Neural progenitor cell (in vitro differentiated cells): ENCODE data around the gene CD19. TPM values are rescaled to one million over a fixed set of nuclear protein-coding genes. Genes with fewer than 3 reads are reported as not detected.

Source experiments
- DNase-seq: peaks from one replicate; pipeline ENCODE4 v3.0.0-alpha.2; 2016; ENCODE audit warnings: low spot score
- H2AFZ ChIP-seq: fragments of 200-600 bp; sonication (generic); replicated peaks from 2 replicates; pipeline ENCODE4 v1.6.1; 2016; ENCODE audit warnings: antibody characterized with exemption
- H3F3A ChIP-seq: fragments of 200-600 bp; sonication (generic); 2 replicates; pipeline ENCODE4 v1.6.1; 2016; ENCODE audit warnings: antibody characterized with exemption, low read depth
- H3K27ac ChIP-seq: fragments of 200-600 bp; sonication (generic); 2 replicates; pipeline ENCODE4 v1.5.1; 2016; ENCODE audit warnings: mild to moderate bottlenecking
- H3K27me3 ChIP-seq: fragments of 200-600 bp; sonication (generic); 2 replicates; pipeline ENCODE4 v1.6.1; 2016; ENCODE audit warnings: mild to moderate bottlenecking, moderate library complexity
- H3K36me3 ChIP-seq: fragments of 200-600 bp; sonication (generic); 2 replicates; pipeline ENCODE4 v1.5.1; 2016
- H3K4me1 ChIP-seq: fragments of 200-600 bp; sonication (generic); 2 replicates; pipeline ENCODE4 v1.6.1; 2016; ENCODE audit warnings: mixed run types
- H3K4me2 ChIP-seq: fragments of 200-600 bp; sonication (generic); 2 replicates; pipeline ENCODE4 v1.6.1; 2016
- H3K4me3 ChIP-seq: fragments of 200-600 bp; sonication (generic); 2 replicates; pipeline ENCODE4 v1.5.1; 2016
- H3K79me2 ChIP-seq: fragments of 200-600 bp; sonication (generic); 2 replicates; pipeline ENCODE4 v1.6.1; 2016; ENCODE audit warnings: low read depth
- H3K9ac ChIP-seq: fragments of 200-600 bp; sonication (generic); 2 replicates; pipeline ENCODE4 v1.6.1; 2016
- H3K9me3 ChIP-seq: fragments of 200-600 bp; sonication (generic); 2 replicates; pipeline ENCODE4 v1.5.1; 2016; ENCODE audit warnings: low read depth
- H4K20me1 ChIP-seq: fragments of 200-600 bp; sonication (generic); 2 replicates; pipeline ENCODE4 v1.6.1; 2016; ENCODE audit warnings: low read depth
- H3K27ac Mint-ChIP-seq: 3 replicates; pipeline ENCODE4 v1.8.0; 2021; ENCODE audit warnings: mixed read lengths
- H3K27me3 Mint-ChIP-seq: 2 replicates; pipeline ENCODE4 v1.8.0; 2022; ENCODE audit warnings: low read depth, mild to moderate bottlenecking, inconsistent platforms, moderate library complexity, mixed read lengths; ENCODE audit not compliant: insufficient read depth
- H3K36me3 Mint-ChIP-seq: 3 replicates; pipeline ENCODE4 v1.8.0; 2021; ENCODE audit warnings: mixed read lengths
- H3K4me1 Mint-ChIP-seq: 3 replicates; pipeline ENCODE4 v1.8.0; 2021; ENCODE audit warnings: mixed read lengths
- H3K4me3 Mint-ChIP-seq: 3 replicates; pipeline ENCODE4 v1.8.0; 2021; ENCODE audit warnings: mild to moderate bottlenecking, moderate library complexity, mixed read lengths
- H3K9me3 Mint-ChIP-seq: 3 replicates; pipeline ENCODE4 v1.8.0; 2020; ENCODE audit warnings: mixed read lengths
- CTCF ChIP-seq: fragments of 200-600 bp; sonication (generic); IDR thresholded peaks from 2 replicates; pipeline ENCODE4 v1.5.1; 2017; ENCODE audit warnings: antibody characterized with exemption, mild to moderate bottlenecking
- EZH2 ChIP-seq: fragments of 200-600 bp; sonication (generic); IDR thresholded peaks from 2 replicates; pipeline ENCODE4 v1.6.1; 2017; ENCODE audit warnings: antibody characterized with exemption, mild to moderate bottlenecking, moderate library complexity
- EZH2phosphoT487 ChIP-seq: fragments of 200-600 bp; sonication (generic); IDR thresholded peaks from 2 replicates; pipeline ENCODE4 v1.6.1; 2017; ENCODE audit warnings: antibody characterized with exemption
- total RNA-seq: library from RNA; depleted of rRNA; stranded (reverse); fragments of >200 nt; gene quantifications from 2 replicates; pipeline ENCODE4 v1.2.3, GENCODE V29; 2015; ENCODE audit warnings: low replicate concordance

Gene CD19
- total RNA-seq, 1 donor from 2014 or later, result not detected

- no peaks in the 10 kb centered on the region for H3K4me1 ChIP-seq
- no peaks in the 10 kb centered on the region for H3F3A ChIP-seq
- H3K4me2 ChIP-seq, result no peak overlapping the region
- H3K36me3 Mint-ChIP-seq, result peaks cover 8% of the 10 kb centered on the region
- H3K79me2 ChIP-seq, result no peaks in the 10 kb centered on the region
- H3K9ac ChIP-seq, result no peak overlapping the region
- no peak overlapping the region for H3K4me3 ChIP-seq
- H3K4me3 Mint-ChIP-seq, result no peak overlapping the region
- H3K27ac Mint-ChIP-seq, result no peak overlapping the region
- H3K27me3 Mint-ChIP-seq, result peaks cover 2% of the 10 kb centered on the region
- H3K9me3 Mint-ChIP-seq, result no peaks in the 10 kb centered on the region
- H3K9me3 ChIP-seq, result no peaks in the 10 kb centered on the region
- TF ChIP-seq EZH2 (no peak), CTCF (no peak), EZH2phosphoT487 (no peak)
- no peaks in the 10 kb centered on the region for H3K4me1 Mint-ChIP-seq
- no peaks in the 10 kb centered on the region for H3K36me3 ChIP-seq
- no peak for DNase-seq
- no peak overlapping the region for H2AFZ ChIP-seq
- no peaks in the 10 kb centered on the region for H4K20me1 ChIP-seq
- H3K27ac ChIP-seq, result no peak overlapping the region
- H3K27me3 ChIP-seq, result no peaks in the 10 kb centered on the region
Measured at GRCh38 chr16:28984091-28984490, 52.3 kb downstream of the CD19 start.

GRCh38 chr16:28984619-28985135 lies 52.9 kb downstream of the CD19 start, which contains the start of gene LAT:
LAT (plus strand) TSS chr16:28985052; CDS start chr16:28985418, 366 bp downstream.
- Mint-ChIP-seq H3K4me1 (no peaks in the 10 kb centered on the region), H3K4me3 (no peak within 1 kb of the TSS), H3K27ac (no peak within 1 kb of the TSS), H3K9me3 (no peaks in the 10 kb centered on the region), H3K27me3 (peaks cover 2% of the 10 kb centered on the region), H3K36me3 (peaks cover 8% of the 10 kb centered on the region)
- H3F3A ChIP-seq, result no peaks in the 10 kb centered on the region
- no peak within 1 kb of the TSS for H2AFZ ChIP-seq
- H3K4me3 ChIP-seq, result no peak within 1 kb of the TSS
- H3K4me2 ChIP-seq, result no peak within 1 kb of the TSS
- no peaks in the 10 kb centered on the region for H4K20me1 ChIP-seq
- H3K9ac ChIP-seq, result no peak within 1 kb of the TSS
- H3K4me1 ChIP-seq, result no peaks in the 10 kb centered on the region
- no peaks in the 10 kb centered on the region for H3K36me3 ChIP-seq
- TF ChIP-seq EZH2phosphoT487 (no peak), EZH2 (no peak), CTCF (no peak)
- DNase-seq, result no peak
- no peak within 1 kb of the TSS for H3K27ac ChIP-seq
- H3K79me2 ChIP-seq, result no peaks in the 10 kb centered on the region
- no peaks in the 10 kb centered on the region for H3K9me3 ChIP-seq
- H3K27me3 ChIP-seq, result no peaks in the 10 kb centered on the region

- Histone ChIP-seq H3K4me2 (no peak overlapping the region), H3F3A (no peaks in the 10 kb centered on the region), H3K79me2 (no peaks in the 10 kb centered on the region), H3K9ac (no peak overlapping the region), H2AFZ (no peak overlapping the region), H3K4me3 (no peak overlapping the region), H3K9me3 (no peaks in the 10 kb centered on the region), H3K36me3 (no peaks in the 10 kb centered on the region), H3K27ac (no peak overlapping the region), H3K27me3 (no peaks in the 10 kb centered on the region), H3K4me1 (no peaks in the 10 kb centered on the region), H4K20me1 (no peaks in the 10 kb centered on the region)
- Mint-ChIP-seq H3K4me1 (no peaks in the 10 kb centered on the region), H3K4me3 (no peak overlapping the region), H3K9me3 (no peaks in the 10 kb centered on the region), H3K27me3 (peaks cover 2% of the 10 kb centered on the region), H3K36me3 (peaks cover 8% of the 10 kb centered on the region), H3K27ac (no peak overlapping the region)
- DNase-seq, result no peak
- no peak for TF ChIP-seq CTCF
- no peak for TF ChIP-seq EZH2
- TF ChIP-seq EZH2phosphoT487, result no peak
Measured at GRCh38 chr16:28985211-28986041, 53.7 kb downstream of the CD19 start.
